Vagina (tissue), 2 donors: Measurements from ENCODE around the gene FAIM2. TPM values are rescaled to one million over a fixed set of nuclear protein-coding genes. Genes with fewer than 3 reads are reported as not detected.

Experiments used
- DNase-seq, 2 donors: peaks; one replicate each; pipeline ENCODE4 v3.0.0-alpha.2; 2017; ENCODE audit errors: extremely low spot score in 2 of 2
- H3K27ac ChIP-seq: fragments of 200-600 bp; sonication (generic); one replicate; pipeline ENCODE4 v1.5.1; 2019
- H3K27me3 ChIP-seq: fragments of 200-600 bp; sonication (generic); one replicate; pipeline ENCODE4 v1.5.1; 2019
- H3K36me3 ChIP-seq, 2 donors: fragments of 200-600 bp; sonication (generic); one replicate each; pipeline ENCODE4 v1.5.1; 2017 to 2019
- H3K4me1 ChIP-seq: fragments of 200-600 bp; sonication (generic); one replicate; pipeline ENCODE4 v1.5.1; 2019
- H3K4me3 ChIP-seq, 2 donors: fragments of 200-600 bp; sonication (generic); 1 replicate in 1 of 2; 2 replicates in 1 of 2; pipeline ENCODE4 v1.5.1; 2016 to 2019
- H3K9me3 ChIP-seq: fragments of 200-600 bp; sonication (generic); one replicate; pipeline ENCODE4 v1.5.1; 2019
- CTCF ChIP-seq, 3 experiments: fragments of 450-650 bp in 2 of 3; fragments of 200-600 bp in 1 of 3; sonication (generic) in 1 of 3; IDR thresholded peaks; one replicate each; pipeline ENCODE4 v1.5.1; 2017 to 2019; ENCODE audit warnings: antibody characterized with exemption in 3 of 3, mild to moderate bottlenecking in 2 of 3, moderate library complexity in 2 of 3
- POLR2A ChIP-seq, 2 donors: fragments of 450-650 bp; IDR thresholded peaks; one replicate each; pipeline ENCODE4 v1.6.1; 2017; ENCODE audit warnings: antibody characterized with exemption in 2 of 2, mild to moderate bottlenecking in 2 of 2, moderate library complexity in 2 of 2
- POLR2AphosphoS5 ChIP-seq, 2 donors: sonication (generic); formaldehyde crosslinking; IDR thresholded peaks; one replicate each; pipeline ENCODE4 v1.9.0; 2017; ENCODE audit warnings: antibody characterized with exemption in 2 of 2, mild to moderate bottlenecking in 2 of 2, low read depth in 1 of 2; ENCODE audit not compliant: insufficient read depth in 1 of 2
- intact Hi-C: fragments of 100-400 bp; cut with DNase I; formaldehyde crosslinking; loops from one replicate; pipeline ENCODE4 v1.15.1; 2023
- total RNA-seq: library from RNA; depleted of rRNA; stranded (reverse); fragments of >200 nt; gene quantifications from one replicate; pipeline ENCODE4 v1.2.3, GENCODE V29; 2016

Gene FAIM2
- total RNA-seq, 1 donor from 2014 or later, result 19.4 TPM

- Histone ChIP-seq H3K4me3 (no peak overlapping the region), H3K4me1 (no peaks in the 10 kb centered on the region), H3K9me3 (no peaks in the 10 kb centered on the region), H3K36me3 (no peaks in the 10 kb centered on the region), H3K27me3 (no peaks in the 10 kb centered on the region), H3K27ac (no peak overlapping the region)
- TF ChIP-seq POLR2A (IDR thresholded peaks at IDR 0.05) (no peak), CTCF (IDR thresholded peaks at IDR 0.05) (no peak), POLR2AphosphoS5 (IDR thresholded peaks at IDR 0.05; ENCODE audit: insufficient read depth in 1 of 2, low read depth in 1 of 2) (no peak)
- intact Hi-C loops, result no loop called here
- no peak for DNase-seq
Measured at GRCh38 chr12:49928471-49928870, 24.8 kb upstream of the FAIM2 start.

GRCh38 chr12:49925433-49926204, 21.9 kb upstream of the FAIM2 start:
- TF ChIP-seq CTCF (IDR thresholded peaks at IDR 0.05) (no peak), POLR2A (IDR thresholded peaks at IDR 0.05) (no peak), POLR2AphosphoS5 (IDR thresholded peaks at IDR 0.05; ENCODE audit: insufficient read depth in 1 of 2, low read depth in 1 of 2) (no peak)
- Histone ChIP-seq H3K4me1 (no peaks in the 10 kb centered on the region), H3K27ac (no peak overlapping the region), H3K4me3 (no peak overlapping the region), H3K9me3 (no peaks in the 10 kb centered on the region), H3K36me3 (no peaks in the 10 kb centered on the region), H3K27me3 (no peaks in the 10 kb centered on the region)
- no peak for DNase-seq
- intact Hi-C loops, result no loop called here

GRCh38 chr12:49924628-49925246, 21.0 kb upstream of the FAIM2 start:
- intact Hi-C loops, result no loop called here
- H3K27ac ChIP-seq, result no peak overlapping the region
- H3K4me3 ChIP-seq, result no peak overlapping the region
- H3K9me3 ChIP-seq, result no peaks in the 10 kb centered on the region
- H3K27me3 ChIP-seq, result no peaks in the 10 kb centered on the region
- TF ChIP-seq POLR2A (IDR thresholded peaks at IDR 0.05), result no peak
- TF ChIP-seq CTCF (IDR thresholded peaks at IDR 0.05), result no peak
- no peak for TF ChIP-seq POLR2AphosphoS5 (IDR thresholded peaks at IDR 0.05; ENCODE audit: insufficient read depth in 1 of 2, low read depth in 1 of 2)
- H3K36me3 ChIP-seq, result no peaks in the 10 kb centered on the region
- no peaks in the 10 kb centered on the region for H3K4me1 ChIP-seq
- no peak for DNase-seq

- Histone ChIP-seq H3K4me3 (no peak overlapping the region), H3K4me1 (no peaks in the 10 kb centered on the region), H3K27ac (no peak overlapping the region), H3K9me3 (no peaks in the 10 kb centered on the region), H3K27me3 (no peaks in the 10 kb centered on the region), H3K36me3 (no peaks in the 10 kb centered on the region)
- TF ChIP-seq POLR2AphosphoS5 (IDR thresholded peaks at IDR 0.05; ENCODE audit: insufficient read depth in 1 of 2, low read depth in 1 of 2), result no peak
- no peak for TF ChIP-seq CTCF (IDR thresholded peaks at IDR 0.05)
- TF ChIP-seq POLR2A (IDR thresholded peaks at IDR 0.05), result no peak
- no peak for DNase-seq
- intact Hi-C loops, result no loop called here
Measured at GRCh38 chr12:49923880-49924556, 20.3 kb upstream of the FAIM2 start.
